22Rv1 (cell line): ENCODE measurements around the gene TSPAN4.
A peak's percentile ranks its signal among the peaks of the same experiment; 100 is the strongest.

ENCODE experiments used
- H3K27ac ChIP-seq: fragments of 450-650 bp; 2 replicates; pipeline ENCODE4 v1.5.1; 2017
- ZFX ChIP-seq: fragments of 450-650 bp; IDR thresholded peaks from 2 replicates; pipeline ENCODE4 v1.6.1; 2017; ENCODE audit warnings: antibody characterized with exemption, borderline replicate concordance
- TF ChIP-seq, protein P1 (sequence below): fragments of 450-650 bp; IDR thresholded peaks from 2 replicates; pipeline ENCODE4 v1.5.1; 2017; ENCODE audit warnings: mild to moderate bottlenecking

The TSPAN4 gene

DNA sequence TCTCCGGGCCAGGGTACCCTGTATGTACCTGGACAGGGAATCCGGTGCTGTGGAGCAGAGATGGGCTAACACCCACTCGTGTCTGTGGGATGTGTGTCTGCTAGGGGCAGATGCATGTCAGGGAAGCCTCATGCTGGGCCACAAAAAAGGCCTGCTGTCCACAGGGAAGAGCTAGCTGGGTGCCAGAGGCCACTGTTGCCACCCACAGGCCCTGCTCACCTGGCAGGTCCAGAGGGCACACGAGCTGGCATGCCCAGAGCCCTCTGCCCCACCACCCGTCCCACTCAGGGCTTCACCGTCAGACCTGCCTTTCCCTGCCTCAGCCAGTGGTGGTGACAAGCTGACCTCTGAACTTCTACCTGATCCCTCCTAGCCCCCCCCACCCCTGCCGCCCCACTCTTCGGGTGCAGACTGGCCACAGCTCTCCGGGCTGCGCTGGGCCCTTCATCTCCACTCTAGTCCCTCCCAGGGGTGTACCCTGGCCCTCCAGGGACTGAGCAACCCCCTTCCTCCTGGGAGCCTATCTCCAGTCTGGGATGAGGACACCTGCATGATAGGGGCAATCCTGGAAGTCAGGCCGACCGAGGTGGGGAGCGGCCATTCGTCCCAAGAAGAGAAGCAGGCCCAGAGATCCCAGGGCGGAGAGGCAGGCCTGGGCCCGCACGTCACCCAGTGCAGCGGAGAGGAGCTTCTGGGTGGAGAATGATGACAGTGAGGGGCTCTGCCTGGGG, 45.9 kb upstream of the TSPAN4 start:
- TF ChIP-seq, protein P1, sequence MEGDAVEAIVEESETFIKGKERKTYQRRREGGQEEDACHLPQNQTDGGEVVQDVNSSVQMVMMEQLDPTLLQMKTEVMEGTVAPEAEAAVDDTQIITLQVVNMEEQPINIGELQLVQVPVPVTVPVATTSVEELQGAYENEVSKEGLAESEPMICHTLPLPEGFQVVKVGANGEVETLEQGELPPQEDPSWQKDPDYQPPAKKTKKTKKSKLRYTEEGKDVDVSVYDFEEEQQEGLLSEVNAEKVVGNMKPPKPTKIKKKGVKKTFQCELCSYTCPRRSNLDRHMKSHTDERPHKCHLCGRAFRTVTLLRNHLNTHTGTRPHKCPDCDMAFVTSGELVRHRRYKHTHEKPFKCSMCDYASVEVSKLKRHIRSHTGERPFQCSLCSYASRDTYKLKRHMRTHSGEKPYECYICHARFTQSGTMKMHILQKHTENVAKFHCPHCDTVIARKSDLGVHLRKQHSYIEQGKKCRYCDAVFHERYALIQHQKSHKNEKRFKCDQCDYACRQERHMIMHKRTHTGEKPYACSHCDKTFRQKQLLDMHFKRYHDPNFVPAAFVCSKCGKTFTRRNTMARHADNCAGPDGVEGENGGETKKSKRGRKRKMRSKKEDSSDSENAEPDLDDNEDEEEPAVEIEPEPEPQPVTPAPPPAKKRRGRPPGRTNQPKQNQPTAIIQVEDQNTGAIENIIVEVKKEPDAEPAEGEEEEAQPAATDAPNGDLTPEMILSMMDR = no peak
- no peak for TF ChIP-seq ZFX
- H3K27ac ChIP-seq = peak overlapping the region; percentile 82

DNA sequence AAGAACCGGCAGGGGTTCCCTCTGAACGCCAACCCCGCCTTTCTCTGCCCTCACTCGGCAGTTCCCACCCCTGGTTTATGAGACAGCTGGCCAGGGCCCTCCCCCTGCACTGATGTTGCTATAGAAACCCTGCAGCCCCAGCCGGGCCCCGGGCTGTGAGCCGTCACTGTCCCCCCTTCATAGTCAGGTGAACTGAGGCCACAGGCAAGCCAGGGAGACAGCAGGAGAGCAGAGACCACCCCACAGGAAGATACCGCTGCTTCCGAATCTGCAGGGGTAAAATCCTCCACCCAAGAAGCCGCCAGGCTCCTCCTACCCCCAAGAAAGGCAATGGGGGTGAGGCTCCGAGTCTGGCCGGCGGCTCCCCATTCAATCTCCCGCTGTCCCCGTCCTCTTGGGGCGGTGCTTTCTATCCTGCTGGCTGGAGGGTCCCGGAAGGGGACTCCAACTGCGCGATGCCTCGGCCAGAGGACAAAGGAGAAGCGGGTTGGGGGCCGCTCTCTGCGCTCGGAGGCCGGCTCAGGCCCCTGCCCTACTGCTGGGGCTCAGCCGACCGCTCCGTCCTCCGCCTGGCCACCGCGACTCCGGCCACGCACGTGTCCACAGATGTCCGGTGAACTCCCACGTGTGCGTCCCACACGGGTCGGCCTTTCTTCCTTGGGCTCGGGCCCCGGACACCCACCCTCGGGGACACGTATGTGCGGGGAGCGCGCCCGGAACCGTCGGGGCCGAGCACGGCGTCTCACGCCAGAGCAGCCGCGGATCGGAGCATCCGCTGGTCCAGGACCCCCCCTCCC, 45.2 kb upstream of the TSPAN4 start:
- peak overlapping the region; percentile 82 for H3K27ac ChIP-seq
- TF ChIP-seq, protein P1 = no peak
- no peak for TF ChIP-seq ZFX

DNA sequence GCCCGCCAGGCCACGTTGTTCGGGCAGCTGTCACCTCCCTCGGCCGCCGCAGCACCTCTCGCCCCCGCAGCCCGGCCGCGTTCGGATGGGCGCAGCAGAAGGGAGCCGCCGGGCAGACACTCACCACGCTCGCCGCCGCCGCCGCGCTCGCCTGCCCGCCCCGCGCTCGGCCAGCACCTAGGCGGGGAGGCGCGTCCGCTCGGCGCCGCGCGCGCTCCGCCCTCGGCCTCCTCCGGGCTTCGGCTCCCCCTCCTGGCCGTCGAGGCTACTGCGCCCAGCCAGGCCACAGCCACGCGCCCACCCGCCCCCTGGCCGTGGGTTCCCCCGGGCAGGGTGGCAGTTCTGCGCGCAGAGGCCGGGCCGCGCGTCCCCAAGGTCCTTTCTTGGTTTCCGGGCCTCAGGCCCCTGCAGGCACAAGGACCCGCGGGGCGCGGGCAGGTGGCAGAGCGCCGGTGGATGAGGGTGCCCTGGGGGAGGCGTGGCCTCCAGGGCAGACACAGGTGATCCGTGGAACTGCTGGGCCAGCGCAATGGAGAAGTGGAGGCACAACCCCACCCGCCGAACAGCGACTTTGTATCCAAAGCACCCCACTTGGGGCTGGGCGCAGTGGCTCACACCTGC, 44.4 kb upstream of the TSPAN4 start, which contains the start of gene SLC25A22:
Gene SLC25A22 (minus strand): TSS at position 189 of the 621 bp plus-strand sequence. CDS start 3,275 bp downstream, outside the sequence.
- TF ChIP-seq ZFX = no peak
- TF ChIP-seq, protein P1 = peak; percentile 94
- peak within 1 kb of the TSS; percentile 82 for H3K27ac ChIP-seq

DNA sequence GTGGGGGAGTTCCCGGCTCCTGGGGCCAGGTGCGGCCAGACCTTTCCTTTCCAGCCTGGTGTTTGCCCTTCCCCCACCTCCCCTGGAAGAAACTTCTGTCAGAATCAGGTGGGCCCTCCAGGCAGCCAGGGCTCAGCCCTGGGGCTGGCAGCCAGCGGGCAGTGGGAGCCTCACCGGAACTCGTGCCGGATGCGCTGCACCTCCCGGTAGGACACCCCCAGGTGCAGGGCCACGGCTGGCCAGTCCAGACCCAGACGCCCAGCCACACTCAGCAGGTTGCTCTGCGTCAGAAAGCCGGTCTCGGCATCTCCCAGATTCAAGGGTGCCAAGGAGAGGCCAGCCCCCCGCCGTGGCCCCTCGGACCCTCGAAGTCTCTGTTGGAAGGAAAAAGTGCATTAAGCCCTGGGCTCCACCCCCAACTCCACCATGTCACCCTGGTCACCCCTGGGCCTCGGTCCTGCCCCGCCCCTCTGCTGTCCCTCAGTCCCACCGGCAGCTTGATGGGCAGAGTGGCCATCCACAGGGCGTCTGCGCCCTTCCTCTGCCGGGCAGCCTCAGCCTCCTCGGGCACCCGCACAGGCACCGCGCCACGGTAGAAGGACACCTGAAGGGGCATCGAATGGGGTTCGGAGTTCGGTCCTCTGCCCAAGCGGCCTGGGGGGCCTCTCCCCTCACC, 42.9 kb upstream of the TSPAN4 start:
- 0 out of 2 replicates have a peak overlapping the region, but pooled peaks have one; percentile 82 for H3K27ac ChIP-seq
- TF ChIP-seq ZFX = no peak
- TF ChIP-seq, protein P1 = no peak

DNA sequence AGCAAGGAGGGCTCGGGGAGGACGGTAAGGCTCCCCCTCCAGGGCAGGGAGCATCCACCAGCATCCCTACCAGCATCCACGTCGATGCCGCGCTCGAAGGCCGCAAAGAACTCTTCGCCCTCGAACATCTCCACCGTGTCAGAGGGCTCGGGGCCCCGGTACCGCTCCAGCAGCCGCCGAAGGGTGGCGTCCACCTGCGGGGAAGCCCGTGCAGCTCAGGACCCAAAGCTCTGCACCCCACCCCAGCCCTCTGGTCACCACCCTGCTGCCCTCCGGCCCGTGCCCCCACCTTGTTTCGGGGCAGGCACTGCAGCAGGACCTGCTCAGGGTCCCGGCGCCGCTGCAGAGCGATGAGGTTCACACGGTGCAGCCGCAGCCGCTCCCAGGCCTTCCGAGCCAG, 42.2 kb upstream of the TSPAN4 start:
- TF ChIP-seq, protein P1 = no peak
- TF ChIP-seq ZFX = no peak
- H3K27ac ChIP-seq = no peak overlapping the region

DNA sequence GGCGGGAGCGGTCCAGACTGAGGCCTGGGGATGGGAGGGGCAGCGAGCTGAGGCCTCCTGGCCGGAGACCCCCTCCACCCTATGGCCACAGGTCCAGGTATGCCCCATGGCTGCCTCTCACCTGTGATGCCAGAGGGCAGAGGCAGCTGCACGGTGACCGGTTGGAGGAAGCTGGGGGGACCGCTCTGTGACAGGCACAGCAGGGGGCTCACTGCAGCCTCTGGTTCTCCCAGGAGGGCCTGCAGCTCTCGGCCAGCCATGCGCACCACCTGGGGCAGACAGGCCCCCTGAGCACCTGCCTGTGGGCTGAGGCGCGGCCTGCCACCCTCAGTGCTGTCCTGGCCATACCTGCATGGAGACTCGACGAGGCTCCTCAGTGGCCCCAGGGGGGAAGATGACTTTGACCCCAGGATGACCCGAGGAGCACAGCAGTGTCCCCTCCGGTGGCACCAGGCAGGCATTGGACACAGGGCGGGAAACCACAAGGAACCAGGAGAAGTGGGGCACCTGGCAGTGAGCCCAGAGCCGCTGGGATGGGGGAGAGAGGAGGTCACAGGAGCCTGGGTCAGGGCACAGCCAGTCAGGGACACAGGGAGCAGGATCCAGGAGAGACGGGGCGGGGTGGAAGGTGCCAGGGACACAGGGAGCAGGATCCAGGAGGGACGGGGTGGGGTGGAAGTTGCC, 41.4 kb upstream of the TSPAN4 start:
- H3K27ac ChIP-seq = no peak overlapping the region
- TF ChIP-seq, protein P1 = no peak
- no peak for TF ChIP-seq ZFX
